ENCODE measurements around the gene CDKN2D. TPM values are rescaled to one million over a fixed set of nuclear protein-coding genes. Genes with fewer than 3 reads are reported as not detected.

CDKN2D gene
- total RNA-seq, 4 donors from 2014 or later = 11.2 to 30.0 (median 18.3) TPM

DNA sequence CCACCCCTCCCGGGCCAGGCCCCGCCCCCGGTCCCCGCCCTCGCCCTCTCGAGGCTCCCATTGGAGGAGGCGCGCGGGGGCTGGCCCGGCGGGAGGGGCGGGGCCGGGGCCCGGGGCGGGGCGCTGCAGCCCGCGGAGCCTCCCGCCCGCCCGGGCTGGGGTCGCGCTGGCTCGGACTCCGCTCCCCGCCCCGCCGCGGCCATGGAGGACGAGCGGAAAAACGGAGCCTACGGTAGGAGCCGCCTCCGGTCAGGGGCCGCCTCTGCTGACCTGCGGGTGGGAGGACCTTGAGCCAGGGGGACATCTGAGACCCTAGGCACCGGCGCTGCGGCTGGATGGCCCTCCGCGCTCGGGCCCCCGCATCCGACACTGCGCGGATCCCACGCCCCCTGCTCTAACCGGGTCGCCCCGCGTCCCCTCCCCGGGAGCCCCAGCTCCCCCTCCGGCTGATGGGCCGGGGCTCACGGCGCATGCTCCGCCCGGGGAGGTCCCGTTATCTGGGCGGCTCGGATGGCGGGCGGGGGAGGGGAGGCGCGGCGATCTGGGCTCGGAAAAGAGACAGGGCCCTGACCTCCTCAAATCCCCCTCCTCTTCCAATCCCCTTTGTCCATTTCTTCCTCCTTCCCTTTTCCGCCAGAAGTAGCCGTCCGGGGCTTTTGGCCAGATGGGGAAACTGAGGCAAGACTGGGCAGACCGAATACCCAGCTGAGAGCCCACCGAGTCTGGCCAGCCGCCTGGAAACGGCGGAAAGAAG, 33.7 kb upstream of the CDKN2D start:
- 0% methylated on average over 26 of the region's 76 CpGs for WGBS
- no peaks in the 10 kb centered on the region for H3K9me3 ChIP-seq
- H3K4me3 ChIP-seq = peak overlapping the region; percentile 73 to 99 (median 92)
- no peak for TF ChIP-seq CTCF (IDR thresholded peaks at IDR 0.05)
- no peak for TF ChIP-seq POLR2A (IDR thresholded peaks at IDR 0.05; ENCODE audit: low read depth)
- TF ChIP-seq POLR2AphosphoS5 (IDR thresholded peaks at IDR 0.05) = peak; percentile 26 to 82
- no peak for TF ChIP-seq EP300 (IDR thresholded peaks at IDR 0.05)
- H3K27ac ChIP-seq (replicated peaks in 1 of 4) = peak overlapping the region; percentile 85 to 90 (median 88)
- peaks cover 20 to 33% (median 27%) of the 10 kb centered on the region in 4 donors for H3K4me1 ChIP-seq
- DNase-seq (ENCODE audit: extremely low spot score) = peak; percentile 97
- intact Hi-C loops (cut with DNase I) = no loop called here
- H3K36me3 ChIP-seq = no peaks in the 10 kb centered on the region
- peaks cover 0 to 12% (median 0%) of the 10 kb centered on the region in 4 donors for H3K27me3 ChIP-seq

DNA sequence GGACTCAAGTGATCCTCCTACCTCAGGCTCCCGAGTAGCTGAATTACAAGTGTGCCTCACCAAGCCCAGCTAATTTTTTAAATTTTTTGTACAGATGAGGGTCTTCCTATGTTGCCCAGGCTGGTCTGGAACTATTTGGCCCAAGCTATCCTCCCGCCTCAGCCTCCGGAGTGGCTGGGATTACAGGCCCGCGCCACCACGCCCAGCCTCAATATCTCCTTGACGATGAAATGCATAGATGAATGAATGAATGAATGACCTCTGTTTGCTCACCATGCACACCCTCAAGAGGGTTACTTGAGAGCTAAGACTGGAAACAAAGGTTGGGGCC, 33.2 kb upstream of the CDKN2D start:
- 34% methylated on average over 7 of the region's 7 CpGs for WGBS
- intact Hi-C loops (cut with DNase I) = no loop called here
- H3K4me3 ChIP-seq = peak overlapping the region; percentile 73 to 99 (median 92)
- H3K27me3 ChIP-seq = peaks cover 0 to 12% (median 0%) of the 10 kb centered on the region in 4 donors
- no peaks in the 10 kb centered on the region for H3K36me3 ChIP-seq
- DNase-seq (ENCODE audit: extremely low spot score) = no peak
- H3K9me3 ChIP-seq = no peaks in the 10 kb centered on the region
- peak overlapping the region in 1 of 4 donors; percentile 88 for H3K27ac ChIP-seq (replicated peaks in 1 of 4)
- no peak for TF ChIP-seq POLR2AphosphoS5 (IDR thresholded peaks at IDR 0.05)
- no peak for TF ChIP-seq POLR2A (IDR thresholded peaks at IDR 0.05; ENCODE audit: low read depth)
- TF ChIP-seq EP300 (IDR thresholded peaks at IDR 0.05) = no peak
- no peak for TF ChIP-seq CTCF (IDR thresholded peaks at IDR 0.05)
- H3K4me1 ChIP-seq = peaks cover 22 to 33% (median 30%) of the 10 kb centered on the region in 4 donors

DNA sequence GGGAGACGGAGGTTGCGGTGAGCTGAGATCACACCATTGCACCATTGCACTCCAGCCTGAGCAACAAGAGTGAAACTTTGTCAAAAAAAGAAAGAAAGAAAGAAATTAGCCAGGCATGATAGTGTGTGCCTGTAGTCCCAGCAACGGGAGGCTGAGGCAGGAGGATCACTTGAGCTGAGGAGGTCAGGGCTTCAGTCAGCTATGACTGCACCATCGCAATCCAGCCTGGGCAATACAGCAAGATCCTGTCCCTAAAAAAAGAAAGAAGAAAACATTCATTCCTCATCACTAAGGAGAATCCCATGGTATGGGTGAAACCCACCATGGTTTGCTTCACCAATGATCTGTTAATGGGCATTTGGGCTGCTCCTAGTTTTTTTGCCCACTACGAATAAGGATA, 31.4 kb upstream of the CDKN2D start:
- Histone ChIP-seq H3K4me1 (peaks cover 18 to 35% (median 24%) of the 10 kb centered on the region in 4 donors), H3K4me3 (no peak overlapping the region), H3K27ac (replicated peaks in 1 of 4) (no peak overlapping the region), H3K27me3 (peaks cover 0 to 27% (median 0%) of the 10 kb centered on the region in 4 donors), H3K36me3 (no peaks in the 10 kb centered on the region), H3K9me3 (no peaks in the 10 kb centered on the region)
- no peak for TF ChIP-seq POLR2A (IDR thresholded peaks at IDR 0.05; ENCODE audit: low read depth)
- no peak for TF ChIP-seq CTCF (IDR thresholded peaks at IDR 0.05)
- no peak for TF ChIP-seq POLR2AphosphoS5 (IDR thresholded peaks at IDR 0.05)
- TF ChIP-seq EP300 (IDR thresholded peaks at IDR 0.05) = no peak
- DNase-seq (ENCODE audit: extremely low spot score) = no peak
- 96% methylated on average over 5 of the region's 5 CpGs for WGBS
- intact Hi-C loops (cut with DNase I) = no loop called here

DNA sequence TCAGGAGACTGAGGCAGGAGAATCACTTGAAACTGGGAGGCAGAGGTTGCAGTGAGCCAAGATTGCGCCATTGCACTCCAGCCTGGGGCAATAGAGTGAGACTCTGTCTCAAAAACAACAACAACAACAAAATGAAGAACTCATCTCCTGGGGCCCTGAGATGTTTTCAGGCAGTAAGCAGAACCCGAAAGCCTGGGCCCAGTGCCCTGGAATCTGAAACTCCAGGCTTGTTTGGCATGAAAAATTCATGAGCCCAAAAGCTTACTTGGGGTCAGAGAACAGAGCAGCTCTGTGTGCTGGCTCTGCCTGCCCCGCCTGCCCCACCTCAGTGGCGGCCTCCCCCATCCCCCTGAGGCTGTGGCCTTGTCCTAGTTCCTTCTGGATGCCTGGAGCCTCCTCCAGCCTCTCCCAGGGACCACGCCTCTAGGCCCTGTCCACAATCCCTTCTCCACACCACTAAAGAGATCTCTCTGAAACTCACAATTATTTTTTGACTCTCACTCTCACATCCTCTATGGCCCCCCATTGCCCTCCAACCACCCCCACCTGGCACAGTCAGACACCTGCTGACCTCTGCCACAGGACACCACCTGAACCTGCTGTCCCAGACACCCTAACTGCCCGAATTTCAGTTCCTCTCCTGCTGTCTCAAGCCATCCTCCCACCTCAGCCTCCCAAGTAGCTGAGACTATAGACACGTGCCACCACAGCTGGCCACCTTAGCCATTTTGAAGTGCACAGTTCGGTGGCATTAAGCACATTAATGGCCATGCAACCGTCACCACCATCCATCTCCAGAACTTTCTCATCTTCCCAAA, 25.2 kb upstream of the CDKN2D start:
- intact Hi-C loops (cut with DNase I) = no loop called here
- H3K36me3 ChIP-seq = no peaks in the 10 kb centered on the region
- no peaks in the 10 kb centered on the region for H3K9me3 ChIP-seq
- H3K4me3 ChIP-seq = no peak overlapping the region
- WGBS = 82% methylated on average over 9 of the region's 9 CpGs
- DNase-seq (ENCODE audit: extremely low spot score) = no peak
- peaks cover 0 to 45% (median 0%) of the 10 kb centered on the region in 4 donors for H3K27me3 ChIP-seq
- TF ChIP-seq CTCF (IDR thresholded peaks at IDR 0.05) = no peak
- no peak for TF ChIP-seq EP300 (IDR thresholded peaks at IDR 0.05)
- TF ChIP-seq POLR2AphosphoS5 (IDR thresholded peaks at IDR 0.05) = no peak
- no peak for TF ChIP-seq POLR2A (IDR thresholded peaks at IDR 0.05; ENCODE audit: low read depth)
- H3K27ac ChIP-seq (replicated peaks in 1 of 4) = peak overlapping the region; percentile 14 to 53 (median 20)
- H3K4me1 ChIP-seq = peaks cover 0 to 23% (median 6%) of the 10 kb centered on the region in 4 donors
